ENCODE results near the gene ITPK1. TPM values are rescaled to one million over a fixed set of nuclear protein-coding genes. Genes with fewer than 3 reads are reported as not detected.

Gene ITPK1
- polyA plus RNA-seq, 6 donors from 2014 or later, result 8.5 to 20.1 (median 16.2) TPM

DNA sequence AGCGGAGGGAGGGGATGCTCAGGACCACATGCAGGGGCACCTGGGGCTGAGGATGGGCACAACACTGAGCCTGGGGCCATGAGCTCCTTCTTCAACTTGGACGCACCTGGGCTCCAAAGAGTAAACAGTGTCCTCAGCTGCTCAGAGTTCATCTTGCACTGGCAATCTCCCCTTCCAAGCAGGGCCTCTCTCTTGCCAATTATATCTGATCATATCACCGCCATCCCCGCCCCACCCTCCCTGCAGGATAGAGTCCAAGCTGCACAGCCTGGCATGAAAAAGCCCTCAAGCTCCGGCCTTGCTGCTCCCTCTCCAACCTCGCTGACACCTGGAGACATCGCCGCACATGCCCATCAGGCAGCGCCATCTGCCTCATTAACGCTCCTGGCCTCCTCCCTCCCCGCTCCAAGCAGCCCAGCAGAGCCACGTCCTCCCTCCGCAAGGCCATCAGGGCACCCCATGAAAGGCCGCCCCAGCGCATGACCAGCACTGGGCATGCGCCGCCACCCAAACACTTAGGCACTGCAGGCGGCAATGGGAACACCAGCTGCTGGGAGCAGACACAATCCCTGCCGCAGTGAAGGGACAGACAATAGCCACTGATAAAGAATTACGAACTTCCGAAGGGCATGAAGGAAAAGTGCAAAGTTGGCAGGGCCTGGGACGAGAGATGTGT lies 103.9 kb downstream of the ITPK1 start:
- no peaks in the 10 kb centered on the region for H3K27me3 Mint-ChIP-seq
- H3K4me1 Mint-ChIP-seq, result peaks cover 31 to 42% (median 36%) of the 10 kb centered on the region in 3 donors

DNA sequence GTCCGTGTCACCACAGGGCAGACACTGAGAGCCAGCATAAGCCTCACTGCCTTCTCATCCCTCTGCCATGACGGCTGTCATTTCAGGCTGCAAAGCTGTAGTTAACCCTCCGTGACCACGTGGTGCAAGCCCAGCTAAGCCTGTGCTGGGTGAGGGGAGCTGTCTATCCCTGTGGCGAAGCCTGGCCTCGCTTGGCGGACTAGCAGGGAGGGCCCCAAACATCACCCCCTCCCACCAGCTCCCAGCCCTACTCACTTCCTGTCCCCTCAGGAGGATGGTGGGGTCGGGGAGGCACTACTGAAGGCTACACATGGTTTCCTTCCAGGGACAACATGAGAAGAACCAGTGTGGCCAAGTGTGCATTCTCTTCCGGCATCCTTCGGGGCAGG lies 104.6 kb downstream of the ITPK1 start:
- no peaks in the 10 kb centered on the region for H3K36me3 Mint-ChIP-seq
- DNase-seq (no peak), ATAC-seq (ENCODE audit: low read depth in 2 of 2) (no peak)
- H3K9me3 Mint-ChIP-seq, result no peaks in the 10 kb centered on the region
- no peak overlapping the region for H3K4me3 Mint-ChIP-seq
- H3K27me3 Mint-ChIP-seq, result no peaks in the 10 kb centered on the region
- H3K4me1 Mint-ChIP-seq, result peaks cover 37 to 43% (median 42%) of the 10 kb centered on the region in 3 donors
- H3K27ac Mint-ChIP-seq, result no peak overlapping the region

More for the DNA sequence above, 103.9 kb downstream of the ITPK1 start:
- H3K9me3 Mint-ChIP-seq, result no peaks in the 10 kb centered on the region
- H3K27ac Mint-ChIP-seq, result peak overlapping the region in 2 of 6 donors; percentile 63 to 84
- H3K36me3 Mint-ChIP-seq, result no peaks in the 10 kb centered on the region
- ATAC-seq (ENCODE audit: low read depth in 2 of 2), result no peak
- no peak for DNase-seq
- no peak overlapping the region for H3K4me3 Mint-ChIP-seq

DNA sequence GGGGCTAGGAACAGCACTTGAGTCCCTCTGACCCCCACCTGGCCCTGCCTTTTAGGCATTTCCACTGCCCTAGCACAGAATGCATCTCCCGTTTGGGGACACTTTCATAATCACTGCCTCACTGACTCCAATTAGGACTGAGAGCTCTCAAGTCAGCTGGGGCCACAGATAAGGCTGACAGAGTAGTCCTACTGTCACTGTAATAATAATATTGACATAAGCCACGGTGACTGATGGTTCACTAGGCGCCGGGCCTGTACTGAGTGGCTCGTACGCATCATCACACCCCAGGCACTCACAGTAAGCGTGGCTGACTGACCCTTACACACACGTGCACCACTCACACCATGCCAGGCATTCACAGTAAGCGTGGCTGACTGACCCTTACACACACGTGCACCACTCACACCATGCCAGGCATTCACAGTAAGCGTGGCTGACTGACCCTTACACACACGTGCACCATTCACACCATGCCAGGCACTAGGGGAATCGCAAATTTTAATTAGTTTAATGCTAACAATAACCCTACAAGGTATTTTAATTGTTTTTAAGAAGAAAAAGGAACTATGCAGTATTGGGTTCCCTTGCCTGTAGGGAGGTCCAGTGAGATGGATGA lies 105.1 kb downstream of the ITPK1 start:
- Mint-ChIP-seq H3K36me3 (no peaks in the 10 kb centered on the region), H3K4me3 (no peak overlapping the region), H3K9me3 (no peaks in the 10 kb centered on the region), H3K27me3 (no peaks in the 10 kb centered on the region), H3K27ac (no peak overlapping the region), H3K4me1 (peaks cover 39 to 46% (median 42%) of the 10 kb centered on the region in 3 donors)
- no peak for ATAC-seq (ENCODE audit: low read depth in 2 of 2)
- DNase-seq, result no peak

DNA sequence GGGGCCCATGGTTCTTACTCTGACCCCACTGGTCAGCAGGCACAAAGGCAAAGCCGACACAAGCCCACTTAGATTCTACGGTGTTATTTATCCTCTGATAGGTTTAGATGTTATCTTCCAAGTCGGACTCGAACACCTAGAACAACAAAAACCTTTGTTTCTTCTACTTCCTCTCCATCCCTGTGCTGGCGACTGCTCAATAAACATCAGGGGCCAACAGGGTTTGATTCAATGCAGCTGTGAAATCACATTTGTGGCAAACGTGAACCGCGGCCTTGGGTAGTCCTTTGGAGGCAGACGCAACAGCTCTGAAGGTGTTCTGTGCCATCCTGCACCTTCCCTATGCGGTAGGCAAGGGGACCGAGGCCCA lies 105.6 kb downstream of the ITPK1 start:
- Mint-ChIP-seq H3K9me3 (no peaks in the 10 kb centered on the region), H3K27me3 (no peaks in the 10 kb centered on the region), H3K4me3 (no peak overlapping the region), H3K27ac (peak overlapping the region in 1 of 6 donors; percentile 49), H3K36me3 (no peaks in the 10 kb centered on the region), H3K4me1 (peaks cover 39 to 44% (median 42%) of the 10 kb centered on the region in 3 donors)
- ATAC-seq (ENCODE audit: low read depth in 2 of 2) (no peak), DNase-seq (no peak)

DNA sequence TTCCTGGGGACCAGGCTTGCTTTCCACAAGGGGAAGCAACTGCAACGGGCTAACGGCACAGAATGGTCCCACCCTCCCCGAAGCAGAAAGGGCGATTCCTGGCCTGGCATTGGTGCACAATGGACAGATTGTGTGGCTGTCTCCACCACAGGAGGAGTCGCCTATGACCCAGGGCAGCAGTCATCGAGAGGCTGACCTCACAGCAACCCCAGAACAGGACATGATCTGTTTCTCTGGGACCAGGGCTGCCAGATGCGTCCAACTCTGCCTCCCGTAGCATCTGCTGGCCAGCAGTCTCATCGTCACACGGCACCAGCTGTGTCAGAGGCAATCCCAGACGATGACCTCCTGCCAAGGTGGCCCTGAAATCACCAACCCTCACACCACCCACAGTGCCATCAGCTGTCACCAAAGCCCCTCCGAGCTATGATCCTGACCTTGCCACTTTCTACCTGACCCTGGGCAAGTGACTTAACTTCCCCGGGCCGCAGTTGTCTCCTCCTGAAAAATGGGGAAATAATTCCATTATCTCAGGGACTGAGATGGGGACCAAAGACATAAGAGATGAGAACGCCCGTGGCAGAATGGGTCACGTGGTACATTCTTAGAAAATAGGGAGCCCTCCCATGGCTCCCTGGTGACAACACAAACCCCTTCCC lies 106.1 kb downstream of the ITPK1 start:
- Mint-ChIP-seq H3K36me3 (no peaks in the 10 kb centered on the region), H3K4me1 (peaks cover 39 to 43% (median 42%) of the 10 kb centered on the region in 3 donors), H3K9me3 (no peaks in the 10 kb centered on the region), H3K27ac (peak overlapping the region in 2 of 6 donors; percentile 38 to 42), H3K27me3 (no peaks in the 10 kb centered on the region), H3K4me3 (no peak overlapping the region)
- ATAC-seq (ENCODE audit: low read depth in 2 of 2) (no peak), DNase-seq (no peak)

DNA sequence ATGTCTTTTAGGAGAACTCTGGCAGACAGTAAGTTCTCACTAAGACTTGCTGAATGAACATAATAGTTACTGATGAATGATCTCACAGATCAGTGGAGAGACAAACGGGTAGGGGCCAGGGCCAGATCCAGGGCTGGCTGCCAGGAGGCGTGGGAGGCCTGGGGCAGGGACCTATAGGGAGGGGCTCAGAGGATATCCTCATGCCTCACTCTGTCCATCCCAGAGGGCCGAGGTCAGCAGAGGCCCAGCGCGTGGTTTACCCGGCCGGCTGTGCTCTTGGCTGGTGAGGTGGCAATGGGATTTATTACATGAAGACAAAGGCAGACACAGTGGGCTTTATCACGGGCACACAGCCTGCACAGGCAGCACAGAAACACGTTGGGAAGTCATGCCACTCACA lies 107.3 kb downstream of the ITPK1 start:
- no peak overlapping the region for H3K4me3 Mint-ChIP-seq
- peaks cover 31 to 41% (median 33%) of the 10 kb centered on the region in 3 donors for H3K4me1 Mint-ChIP-seq

DNA sequence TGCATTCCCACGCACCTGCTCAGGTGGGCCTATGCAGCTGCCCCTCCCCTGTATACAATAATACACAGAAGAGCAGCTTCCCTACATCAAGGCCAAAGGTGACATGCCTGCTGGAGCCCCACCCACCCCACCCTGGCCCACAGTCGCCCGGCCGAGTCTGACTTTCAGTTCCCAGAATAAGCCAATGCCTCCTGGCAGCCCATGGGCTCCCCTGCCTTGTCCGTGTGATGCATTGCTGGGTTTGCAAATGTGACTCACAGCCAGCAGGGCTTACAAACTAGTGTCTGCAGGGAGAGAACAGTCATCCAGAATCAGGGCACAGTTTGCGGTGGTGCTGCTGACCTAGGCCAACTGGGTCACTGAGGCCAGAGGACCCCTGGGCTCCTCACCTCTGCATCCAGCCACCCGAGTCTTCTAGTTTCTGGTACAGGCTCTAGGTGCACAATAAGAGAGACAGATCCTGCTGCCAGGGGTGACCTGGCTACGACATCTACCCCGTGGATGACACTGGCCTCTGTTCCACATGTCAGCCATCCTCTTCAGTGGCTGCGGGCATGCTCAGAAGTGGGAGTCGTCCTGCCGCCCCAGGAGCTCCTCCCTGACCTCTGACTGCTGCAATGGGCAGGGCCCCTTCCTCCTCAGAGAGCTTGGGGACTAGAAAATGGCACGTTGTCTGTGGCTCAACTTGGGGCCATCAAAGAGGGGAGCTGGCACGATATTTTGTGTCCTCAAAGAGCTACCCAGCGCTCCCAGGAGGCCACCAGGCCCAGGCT lies 108.3 kb downstream of the ITPK1 start:
- H3K4me3 Mint-ChIP-seq, result peak overlapping the region in 3 of 8 donors; percentile 30 to 59 (median 32)
- H3K9me3 Mint-ChIP-seq, result no peaks in the 10 kb centered on the region
- no peaks in the 10 kb centered on the region for H3K36me3 Mint-ChIP-seq
- H3K27ac Mint-ChIP-seq, result peak overlapping the region in 4 of 6 donors; percentile 32 to 84 (median 62)
- no peaks in the 10 kb centered on the region for H3K27me3 Mint-ChIP-seq
- peak; percentile 6 for DNase-seq
- H3K4me1 Mint-ChIP-seq, result peaks cover 29 to 43% (median 29%) of the 10 kb centered on the region in 3 donors
- peak; percentile 80 to 89 for ATAC-seq (ENCODE audit: low read depth in 2 of 2)

More for the DNA sequence above, 107.3 kb downstream of the ITPK1 start:
- Mint-ChIP-seq H3K27ac (peak overlapping the region in 4 of 6 donors; percentile 17 to 84 (median 37)), H3K36me3 (no peaks in the 10 kb centered on the region), H3K27me3 (no peaks in the 10 kb centered on the region), H3K9me3 (no peaks in the 10 kb centered on the region)
- DNase-seq (no peak), ATAC-seq (ENCODE audit: low read depth in 2 of 2) (no peak)

DNA sequence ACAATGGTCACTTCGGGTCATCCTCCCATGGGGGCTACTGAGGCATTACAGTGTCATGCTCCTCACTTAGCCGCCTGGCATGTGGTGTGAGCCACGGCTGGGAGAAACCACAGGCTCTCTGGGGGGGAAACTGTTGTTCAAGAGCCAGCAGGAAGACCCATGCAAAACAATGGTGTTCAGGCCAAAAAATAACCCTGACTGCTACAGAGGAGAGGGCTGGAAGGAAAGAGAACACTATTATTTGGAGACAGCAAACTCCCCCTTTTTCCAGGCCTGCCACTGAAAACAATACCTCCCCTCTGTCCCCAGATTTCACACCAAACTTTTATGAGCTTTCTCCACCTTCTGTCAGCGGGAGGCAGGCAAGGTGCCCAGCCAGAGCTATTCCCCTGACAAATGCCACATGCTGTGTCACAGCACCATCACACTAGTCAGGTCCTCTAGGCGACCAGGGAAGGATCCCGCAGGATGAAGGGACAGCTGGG lies 109.1 kb downstream of the ITPK1 start:
- Mint-ChIP-seq H3K4me1 (peaks cover 22 to 38% (median 25%) of the 10 kb centered on the region in 3 donors), H3K36me3 (no peaks in the 10 kb centered on the region), H3K27me3 (no peaks in the 10 kb centered on the region), H3K4me3 (peak overlapping the region in 3 of 8 donors; percentile 4 to 59 (median 20)), H3K9me3 (no peaks in the 10 kb centered on the region), H3K27ac (peak overlapping the region; percentile 8 to 81 (median 72))
- ATAC-seq (ENCODE audit: low read depth in 2 of 2) (no peak), DNase-seq (no peak)

DNA sequence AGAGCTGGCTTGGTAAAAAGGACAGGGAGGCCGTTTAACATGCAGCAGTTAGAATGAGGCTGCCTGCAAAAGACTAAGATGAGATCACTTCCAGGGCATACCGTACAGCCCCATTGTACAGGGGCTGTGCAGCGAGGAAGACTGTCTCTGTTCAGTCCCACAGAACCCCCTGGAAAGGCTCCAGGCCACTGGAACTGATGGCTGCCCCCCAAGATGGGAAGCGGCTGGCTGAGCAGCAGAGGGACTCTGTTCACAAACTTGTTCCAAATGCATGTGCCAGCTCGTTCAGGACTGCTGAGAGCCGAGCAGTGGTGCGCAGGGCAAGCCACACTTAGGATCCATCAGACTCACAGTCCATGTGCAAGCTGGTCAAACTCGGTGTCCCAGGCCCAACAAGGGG lies 109.9 kb downstream of the ITPK1 start:
- no peak overlapping the region for H3K4me3 Mint-ChIP-seq
- DNase-seq, result no peak
- no peak for ATAC-seq (ENCODE audit: low read depth in 2 of 2)

DNA sequence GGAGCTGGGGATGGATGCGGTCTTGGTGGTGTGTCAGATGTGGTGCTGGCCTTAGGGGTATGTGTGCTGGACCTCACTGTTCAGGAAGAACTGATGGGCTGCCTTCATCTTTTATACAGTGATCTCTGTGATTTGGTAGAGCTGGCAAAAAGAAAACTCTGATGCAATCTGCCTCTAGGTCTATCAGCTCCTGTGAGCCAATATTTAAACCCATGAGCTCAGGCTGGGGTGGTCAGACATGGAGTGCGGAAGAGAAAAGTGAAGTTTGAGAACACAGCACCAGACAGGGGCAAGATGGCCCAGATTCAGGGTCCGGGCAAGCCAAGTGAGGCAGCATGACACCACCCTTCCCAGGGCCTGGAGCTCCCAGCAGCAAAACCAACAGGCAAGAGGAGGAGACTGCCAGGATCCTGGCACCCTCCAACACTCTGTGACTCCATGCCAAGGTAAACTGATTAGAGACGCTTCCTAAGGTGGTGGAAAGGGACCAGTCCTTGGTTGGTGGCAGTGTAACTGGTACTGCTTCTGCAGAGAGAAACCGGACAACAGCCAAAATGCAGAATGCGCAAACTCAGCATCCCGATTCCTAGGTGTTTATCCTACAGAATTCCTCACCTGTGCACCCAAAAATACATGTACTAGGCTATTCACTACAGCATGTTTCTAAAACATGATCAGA lies 110.5 kb downstream of the ITPK1 start:
- no peak overlapping the region for H3K4me3 Mint-ChIP-seq
- peaks cover 22 to 38% (median 25%) of the 10 kb centered on the region in 3 donors for H3K4me1 Mint-ChIP-seq
- no peaks in the 10 kb centered on the region for H3K9me3 Mint-ChIP-seq
- ATAC-seq (ENCODE audit: low read depth in 2 of 2) (no peak), DNase-seq (no peak)
- H3K27ac Mint-ChIP-seq, result peak overlapping the region in 1 of 6 donors; percentile 94
- no peaks in the 10 kb centered on the region for H3K36me3 Mint-ChIP-seq
- no peaks in the 10 kb centered on the region for H3K27me3 Mint-ChIP-seq

More for the DNA sequence above, 109.9 kb downstream of the ITPK1 start:
- H3K4me1 Mint-ChIP-seq, result peaks cover 22 to 38% (median 25%) of the 10 kb centered on the region in 3 donors
- no peaks in the 10 kb centered on the region for H3K27me3 Mint-ChIP-seq
- no peaks in the 10 kb centered on the region for H3K9me3 Mint-ChIP-seq
- no peaks in the 10 kb centered on the region for H3K36me3 Mint-ChIP-seq
- no peak overlapping the region for H3K27ac Mint-ChIP-seq

DNA sequence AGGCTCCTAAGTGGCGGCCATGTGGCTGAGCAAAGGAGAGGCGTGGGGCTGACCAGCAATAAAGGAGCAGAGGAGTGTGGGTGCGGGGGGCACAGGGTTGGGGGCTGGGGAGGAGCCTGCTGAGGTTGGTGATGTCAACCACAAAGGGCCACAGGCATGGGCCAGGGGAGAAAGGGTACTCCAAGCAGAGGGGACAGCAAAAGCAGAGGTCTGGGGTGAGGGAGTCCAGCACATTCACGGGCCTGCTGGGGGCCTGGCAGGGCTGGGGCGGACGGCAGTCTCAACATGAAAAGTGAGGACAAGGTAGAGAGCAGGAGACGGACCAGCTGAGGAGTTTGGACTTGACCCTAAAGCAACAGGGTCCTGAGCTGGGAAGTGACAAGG lies 111.0 kb downstream of the ITPK1 start:
- H3K4me3 Mint-ChIP-seq, result no peak overlapping the region
- ATAC-seq (ENCODE audit: low read depth in 2 of 2) (no peak), DNase-seq (no peak)
- no peaks in the 10 kb centered on the region for H3K27me3 Mint-ChIP-seq
- no peaks in the 10 kb centered on the region for H3K9me3 Mint-ChIP-seq
- H3K36me3 Mint-ChIP-seq, result no peaks in the 10 kb centered on the region
- peaks cover 22 to 38% (median 25%) of the 10 kb centered on the region in 3 donors for H3K4me1 Mint-ChIP-seq
- peak overlapping the region in 2 of 6 donors; percentile 41 to 94 for H3K27ac Mint-ChIP-seq

DNA sequence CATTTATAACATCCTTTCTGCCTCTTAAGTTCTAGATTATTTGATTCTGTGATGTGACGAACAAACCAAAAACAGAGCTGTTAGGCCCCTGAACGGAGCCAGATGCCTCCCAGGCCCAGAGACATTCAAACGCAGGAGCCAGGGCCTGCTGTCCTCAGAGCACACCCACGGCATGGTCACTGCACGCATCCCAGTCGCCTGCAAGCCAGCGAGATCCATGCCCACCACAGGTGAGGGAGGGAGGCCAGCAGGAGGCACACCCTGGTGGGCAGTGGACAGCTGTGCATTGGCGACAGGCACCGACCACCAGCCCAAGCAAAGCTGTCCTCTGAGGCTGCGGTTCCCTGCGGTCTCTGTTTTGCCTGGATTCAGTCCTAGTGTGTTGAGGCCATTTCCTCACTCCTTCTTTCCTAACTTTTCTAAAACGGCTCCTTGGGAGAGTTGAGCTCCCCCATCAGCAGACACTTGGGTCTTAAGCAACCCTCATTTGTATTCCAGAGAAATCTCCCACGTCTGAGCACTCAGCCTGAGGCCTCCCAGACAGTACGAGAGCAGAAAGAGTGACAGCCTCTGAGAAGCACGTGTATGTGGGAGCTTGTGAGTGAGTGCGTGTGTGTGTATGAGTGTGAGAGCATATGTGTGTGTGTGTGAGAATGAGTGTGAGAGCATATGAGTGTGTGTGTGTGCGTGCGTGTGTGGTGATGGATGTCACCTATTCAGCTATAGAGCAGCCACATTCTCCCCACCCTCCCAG lies 111.6 kb downstream of the ITPK1 start:
- peak overlapping the region in 2 of 6 donors; percentile 41 to 66 for H3K27ac Mint-ChIP-seq

More for the DNA sequence above, 111.6 kb downstream of the ITPK1 start:
- no peak for DNase-seq
- Mint-ChIP-seq H3K9me3 (no peaks in the 10 kb centered on the region), H3K27me3 (no peaks in the 10 kb centered on the region), H3K36me3 (no peaks in the 10 kb centered on the region), H3K4me1 (peaks cover 22 to 38% (median 25%) of the 10 kb centered on the region in 3 donors), H3K4me3 (no peak overlapping the region)
- no peak for ATAC-seq (ENCODE audit: low read depth in 2 of 2)

All from naive B cell (primary cell).